Small intestine (tissue), 7 donors: ENCODE measurements around the gene SAMD8. TPM values are rescaled to one million over a fixed set of nuclear protein-coding genes. Genes with fewer than 3 reads are reported as not detected.
"Not testable (repeated sequence)": the region's sequence is repeated elsewhere in the genome, so short reads cannot be mapped to it uniquely, and the experiment has no call there.

Experiments used
- DNase-seq, 2 donors: peaks; one replicate each; pipeline versions ENCODE4 v3.0.0 to v3.0.0-alpha.2; 2013
- FAIRE-seq: peaks from 2 replicates; lab custom pipeline; 2012; peaks lifted over from hg19 to GRCh38; lab: Jason Lieb, UNC
- H3K27ac ChIP-seq, 3 donors: one replicate each; pipeline ENCODE4 v1.5.1; 2013; ENCODE audit warnings: low read length in 2 of 3, mild to moderate bottlenecking in 2 of 3, control low read depth in 1 of 3, inconsistent platforms in 1 of 3, low read depth in 1 of 3, moderate library complexity in 1 of 3
- H3K27me3 ChIP-seq, 3 donors: one replicate each; pipeline ENCODE4 v1.6.1; 2013; ENCODE audit warnings: low read length in 3 of 3, inconsistent platforms in 1 of 3; ENCODE audit not compliant: control insufficient read depth in 3 of 3, insufficient read depth in 3 of 3
- H3K36me3 ChIP-seq, 3 donors: one replicate each; pipeline ENCODE4 v1.6.1; 2013; ENCODE audit warnings: low read length in 3 of 3, inconsistent platforms in 1 of 3, low read depth in 1 of 3, mild to moderate bottlenecking in 1 of 3, moderate library complexity in 1 of 3; ENCODE audit not compliant: control insufficient read depth in 3 of 3, insufficient read depth in 2 of 3
- H3K4me1 ChIP-seq, 3 donors: one replicate each; pipeline ENCODE4 v1.6.1; 2013; ENCODE audit warnings: low read length in 2 of 3, inconsistent platforms in 1 of 3, low read depth in 1 of 3, mild to moderate bottlenecking in 1 of 3, moderate library complexity in 1 of 3; ENCODE audit not compliant: control insufficient read depth in 3 of 3, insufficient read depth in 2 of 3
- H3K4me3 ChIP-seq, 3 donors: one replicate each; pipeline ENCODE4 v1.5.1; 2013; ENCODE audit warnings: low read length in 3 of 3, control low read depth in 1 of 3, inconsistent platforms in 1 of 3, low read depth in 1 of 3, mild to moderate bottlenecking in 1 of 3, moderate library complexity in 1 of 3
- H3K9me3 ChIP-seq, 2 donors: one replicate each; pipeline ENCODE4 v1.6.1; 2013; ENCODE audit warnings: low read depth in 1 of 2, low read length in 1 of 2; ENCODE audit not compliant: control insufficient read depth in 2 of 2, insufficient read depth in 1 of 2
- WGBS, 3 donors: extraction: QIAGEN DNeasy Blood & Tissue Kit; methylation state at CpG; one replicate each; pipeline ENCODE4 v1.1.7; 2013; 5-methylcytosine and 5-hydroxymethylcytosine counted together
- polyA plus RNA-seq, 4 donors: library from polyadenylated mRNA; stranded (reverse) in 3 of 4; unstranded in 1 of 4; fragments of 200-250 nt in 3 of 4; fragments of 120-200 nt in 1 of 4; gene quantifications; one replicate each; pipeline versions ENCODE4 v1.2.1 to v1.2.3, GENCODE V29; 2013
- donor health status: healthy with polysubstance abuse.
- donor health status: control.
- donor health status: control.
- donor health status: Bipolar disorder and iron deficiency.
- donor health status: healthy.

Gene SAMD8
- polyA plus RNA-seq, 4 donors = 4.3 to 11.3 (median 5.7) TPM

DNA sequence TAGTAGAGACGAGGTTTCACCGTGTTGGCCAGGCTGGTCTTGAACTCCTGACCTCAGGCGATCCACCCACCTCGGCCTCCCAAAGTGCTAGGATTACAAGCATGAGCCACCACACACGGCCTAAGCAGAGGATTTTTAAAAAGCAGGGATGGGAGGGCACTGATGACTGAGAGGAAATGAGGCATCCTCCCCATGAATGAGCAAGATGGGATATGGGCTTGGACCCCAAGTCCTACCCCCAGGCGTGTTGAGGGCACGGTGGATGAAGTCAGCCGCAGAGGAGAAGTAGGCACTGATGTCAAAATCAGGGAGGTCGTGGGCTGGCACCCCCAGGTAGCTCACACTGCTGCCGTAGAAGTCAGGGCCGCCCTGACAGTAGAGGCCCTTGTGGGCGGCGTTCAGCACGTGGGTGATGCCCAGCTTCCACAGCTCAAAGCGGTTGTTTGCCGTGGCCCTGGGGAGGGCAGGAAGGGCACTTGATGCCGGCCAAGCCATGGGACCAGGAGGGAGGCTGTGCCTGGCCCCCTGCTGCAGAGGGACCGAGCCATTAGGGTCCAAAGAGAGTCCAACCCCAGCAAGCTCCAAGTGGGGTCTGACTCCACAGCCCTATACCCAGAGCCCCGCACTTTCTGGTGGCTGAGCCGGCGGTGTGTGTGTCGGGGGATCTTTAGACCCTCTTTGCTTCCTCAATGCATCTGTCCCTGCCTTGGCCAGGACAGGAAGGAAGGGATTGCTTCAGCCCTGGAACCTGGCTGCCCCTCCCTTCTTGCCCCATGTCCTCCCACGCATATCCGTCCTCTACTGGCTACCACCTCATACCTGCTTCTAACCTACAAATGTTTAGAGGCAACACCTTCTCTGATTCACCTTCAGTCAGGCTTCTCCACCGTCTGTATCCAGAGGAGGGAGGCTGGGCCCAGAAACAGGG lies 3.4 kb upstream of the SAMD8 start:
- 85 to 87% (median 87%) methylated on average over 22 to 25 of the region's 25 CpGs for WGBS, 3 donors
- no peak overlapping the region for H3K27ac ChIP-seq
- no peaks in the 10 kb centered on the region for H3K27me3 ChIP-seq
- peaks cover 2 to 4% (median 2%) of the 10 kb centered on the region in 3 donors for H3K4me1 ChIP-seq
- H3K4me3 ChIP-seq = no peak overlapping the region
- no peak for FAIRE-seq
- DNase-seq = no peak
- no peaks in the 10 kb centered on the region for H3K36me3 ChIP-seq
- H3K9me3 ChIP-seq = no peaks in the 10 kb centered on the region

DNA sequence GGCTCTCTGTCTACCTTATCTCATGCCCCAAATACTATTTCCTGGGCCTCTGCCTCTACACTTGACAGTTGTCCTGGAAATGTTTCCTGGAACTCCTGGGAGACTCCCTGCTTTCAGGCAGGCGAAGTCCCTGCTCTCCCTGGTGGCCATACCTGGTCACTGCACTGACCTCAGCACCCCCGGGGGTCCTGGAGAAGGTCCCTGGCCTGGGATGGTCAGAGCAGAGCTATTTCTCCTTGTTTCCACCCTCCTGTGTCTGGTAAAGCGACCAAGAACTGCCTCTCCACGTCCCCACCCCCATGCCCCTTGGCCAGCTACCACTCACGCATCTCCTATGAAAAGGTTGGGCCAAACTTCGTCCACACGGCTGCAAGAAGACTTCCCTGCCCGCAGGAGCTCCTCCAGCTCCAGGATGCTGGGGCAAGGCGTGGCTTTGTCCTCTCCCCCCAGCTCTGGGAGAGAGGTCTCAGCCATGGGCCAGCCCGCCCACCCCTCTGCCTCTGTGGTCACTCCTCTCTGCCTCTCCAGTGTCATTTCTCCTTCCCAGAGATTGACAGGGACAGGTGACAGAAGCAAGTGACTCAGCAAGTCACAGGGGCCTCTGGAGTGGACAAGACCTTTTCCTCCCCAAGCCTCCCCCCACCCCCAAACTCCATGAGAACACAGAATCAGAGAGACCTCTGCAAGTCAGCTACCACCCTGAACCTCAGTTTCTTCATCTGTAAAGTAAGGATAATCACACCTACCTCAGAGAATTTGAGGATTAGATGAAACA lies 2.6 kb upstream of the SAMD8 start:
- no peak overlapping the region for H3K27ac ChIP-seq
- H3K4me1 ChIP-seq = peaks cover 2 to 4% (median 3%) of the 10 kb centered on the region in 3 donors
- FAIRE-seq (no peak), DNase-seq (peak; percentile 30 to 45)
- no peak overlapping the region for H3K4me3 ChIP-seq
- H3K36me3 ChIP-seq = no peaks in the 10 kb centered on the region
- WGBS, 3 donors = 44 to 66% (median 55%) methylated on average over 8 to 10 of the region's 10 CpGs
- H3K27me3 ChIP-seq = no peaks in the 10 kb centered on the region
- H3K9me3 ChIP-seq = no peaks in the 10 kb centered on the region

DNA sequence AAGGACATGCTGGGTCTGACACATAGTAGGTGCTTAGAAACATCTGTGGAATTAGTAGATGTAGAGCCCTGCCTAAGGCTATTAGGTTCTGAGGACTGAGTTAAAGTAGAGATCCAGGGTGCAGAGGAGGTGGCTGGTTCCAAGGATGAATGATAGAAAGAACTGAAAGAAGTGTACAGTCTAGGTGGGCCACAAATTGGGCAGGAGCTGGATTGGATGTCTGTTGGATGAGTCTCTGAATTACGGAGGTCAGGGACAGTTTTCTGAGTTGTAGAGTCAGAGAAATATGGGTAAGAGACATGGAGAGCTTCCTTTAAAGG lies 2.0 kb upstream of the SAMD8 start:
- no peak overlapping the region for H3K4me3 ChIP-seq
- 89 to 94% (median 94%) methylated on average over 1 of the region's 1 CpG for WGBS, 3 donors
- DNase-seq (no peak), FAIRE-seq (no peak)
- H3K27me3 ChIP-seq = no peaks in the 10 kb centered on the region
- H3K4me1 ChIP-seq = peaks cover 2 to 4% (median 3%) of the 10 kb centered on the region in 3 donors
- H3K9me3 ChIP-seq = no peaks in the 10 kb centered on the region
- H3K27ac ChIP-seq = no peak overlapping the region
- H3K36me3 ChIP-seq = no peaks in the 10 kb centered on the region

DNA sequence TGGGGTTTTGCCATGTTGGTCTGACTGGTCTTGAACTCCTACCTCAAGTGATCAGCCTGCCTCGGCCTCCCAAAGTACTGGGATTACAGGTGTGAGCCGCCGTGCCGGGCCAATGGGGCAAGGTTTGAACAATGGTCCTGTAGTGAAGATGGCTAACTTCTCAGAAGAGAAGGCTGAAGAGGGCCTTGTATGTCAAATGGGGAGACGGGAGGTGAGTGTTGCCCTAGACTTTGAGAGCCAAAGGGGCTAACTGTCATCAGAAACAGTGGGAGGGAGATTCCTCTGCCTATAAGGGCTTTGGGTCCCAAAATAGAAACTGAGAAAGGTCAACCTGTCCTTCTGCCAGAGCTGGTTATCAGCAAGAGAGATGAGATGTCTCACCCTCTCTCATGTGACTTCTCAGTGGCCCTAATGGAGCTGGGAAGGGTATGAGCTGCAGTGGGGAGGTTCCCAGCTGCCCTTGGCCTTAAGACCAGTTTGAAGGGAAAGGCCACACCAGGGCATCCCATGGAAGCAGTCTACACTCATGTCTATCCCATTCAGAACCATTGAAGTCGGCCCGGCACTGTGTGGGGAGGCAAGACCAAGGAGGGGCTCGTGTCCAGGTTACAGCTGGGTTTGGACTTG lies 1.3 kb upstream of the SAMD8 start:
- FAIRE-seq (no peak), DNase-seq (no peak)
- Histone ChIP-seq H3K27ac (peak overlapping the region in 1 of 3 donors; percentile 94), H3K27me3 (no peaks in the 10 kb centered on the region), H3K4me3 (no peak overlapping the region), H3K9me3 (no peaks in the 10 kb centered on the region), H3K4me1 (peaks cover 2 to 4% (median 3%) of the 10 kb centered on the region in 3 donors), H3K36me3 (no peaks in the 10 kb centered on the region)
- WGBS, 3 donors = 96 to 98% (median 97%) methylated on average over 8 of the region's 8 CpGs

DNA sequence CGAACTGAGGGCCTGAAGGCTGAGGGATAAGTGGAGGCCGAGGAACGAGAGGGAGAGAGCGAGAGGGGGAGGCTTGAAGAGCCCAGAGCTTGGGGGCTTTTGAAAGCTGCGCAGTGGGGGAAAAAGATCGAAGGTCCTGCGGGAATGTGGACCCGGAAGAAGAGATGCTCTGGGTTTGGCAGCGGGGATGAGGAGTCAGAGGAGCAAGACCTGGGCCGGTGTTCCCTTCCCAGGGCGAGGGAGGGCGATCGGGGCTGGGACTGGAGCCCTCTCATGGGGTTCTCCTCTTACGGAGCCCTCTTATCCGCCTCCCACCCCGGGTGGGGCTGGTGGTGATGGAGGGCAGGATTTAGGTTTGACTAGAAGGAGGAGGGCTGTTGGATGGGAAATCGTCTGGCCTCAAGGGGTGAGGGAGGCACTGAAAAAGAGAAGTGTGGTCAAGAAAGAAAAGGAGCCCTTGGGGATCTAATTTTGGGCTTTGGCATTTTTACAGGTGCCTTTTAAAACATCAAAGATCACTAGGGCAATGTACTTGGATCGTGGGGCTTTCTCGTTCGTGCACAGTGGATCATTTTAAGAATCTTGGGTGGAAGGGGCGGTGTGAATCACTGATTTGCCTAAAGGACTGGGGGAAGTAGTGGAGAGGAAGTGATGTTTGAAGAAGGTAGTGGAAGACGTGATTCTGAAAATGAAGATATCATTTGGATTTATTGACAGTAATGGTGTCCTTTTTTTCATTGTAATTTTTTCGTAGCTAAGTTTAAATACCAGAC lies 637 bp downstream of the SAMD8 start:
- peaks cover 2 to 4% (median 3%) of the 10 kb centered on the region in 3 donors for H3K4me1 ChIP-seq
- no peaks in the 10 kb centered on the region for H3K9me3 ChIP-seq
- WGBS, 3 donors = 1 to 2% (median 1%) methylated on average over 22 to 23 of the region's 23 CpGs
- no peaks in the 10 kb centered on the region for H3K27me3 ChIP-seq
- H3K4me3 ChIP-seq = peak overlapping the region; percentile 78 to 93 (median 78)
- H3K36me3 ChIP-seq = no peaks in the 10 kb centered on the region
- peak overlapping the region; percentile 93 to 100 (median 94) for H3K27ac ChIP-seq
- FAIRE-seq (no peak), DNase-seq (peak in 1 of 2 donors; percentile 76)

DNA sequence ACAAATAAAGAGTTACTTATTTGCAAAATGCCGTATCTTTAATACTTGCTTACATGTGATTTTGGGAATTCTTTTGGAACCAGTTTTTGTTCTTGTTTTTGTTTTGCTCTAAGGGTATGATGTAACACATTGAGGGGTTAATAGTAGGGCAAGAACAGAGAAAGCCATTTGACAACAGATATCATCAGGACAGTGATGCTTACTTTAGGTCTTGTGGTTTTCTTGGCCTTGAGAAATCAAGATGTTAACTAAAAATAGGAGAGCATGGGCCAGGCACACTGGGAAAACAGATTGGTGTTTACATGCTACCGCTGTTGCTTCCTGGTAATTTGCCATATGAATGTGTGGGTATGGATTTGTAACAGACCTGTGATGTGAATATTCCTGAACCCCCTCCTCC lies 3.7 kb downstream of the SAMD8 start:
- Histone ChIP-seq H3K4me1 (peaks cover 2 to 4% (median 3%) of the 10 kb centered on the region in 3 donors), H3K27ac (peak overlapping the region in 1 of 3 donors; percentile 12)

DNA sequence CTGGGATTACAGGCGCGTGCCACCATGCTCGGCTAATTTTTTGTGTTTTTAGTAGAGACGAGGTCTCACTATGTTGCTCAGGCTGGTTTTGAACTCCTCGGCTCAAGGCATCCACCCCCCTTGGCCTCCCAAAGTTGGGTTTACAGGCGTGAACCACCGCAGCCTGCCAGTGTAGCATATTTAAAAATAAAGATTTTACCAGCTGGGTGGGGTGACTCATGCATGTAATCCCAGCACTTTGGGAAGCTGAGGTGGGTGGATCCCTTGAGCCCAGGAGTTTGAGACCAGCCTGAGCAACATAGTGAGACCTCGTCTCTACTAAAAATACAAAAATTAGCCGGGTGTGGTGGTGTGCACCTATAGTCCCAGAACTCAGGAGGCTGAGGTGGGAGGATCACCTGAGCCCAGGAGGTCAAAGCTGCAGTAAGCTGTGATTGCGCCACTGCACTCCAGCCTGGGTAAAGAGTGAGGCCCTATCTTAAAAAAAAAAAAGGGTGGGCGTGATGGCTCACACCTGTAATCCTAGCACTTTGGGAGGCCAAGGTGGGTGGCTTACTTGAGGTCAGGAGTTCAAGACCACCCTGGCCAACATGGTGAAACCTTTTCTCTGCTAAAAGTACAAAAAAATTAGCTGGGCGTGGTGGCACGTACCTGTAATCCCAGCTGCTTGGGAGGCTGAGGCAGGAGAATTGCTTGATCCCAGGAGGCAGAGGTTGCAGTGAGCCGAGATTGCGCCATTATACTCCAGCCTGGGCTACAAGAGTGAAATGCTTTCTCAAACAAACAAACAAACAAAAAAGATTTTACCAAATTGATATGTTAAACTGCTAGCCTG lies 5.7 kb downstream of the SAMD8 start:
- peaks cover 0 to 11% (median 3%) of the 10 kb centered on the region in 3 donors for H3K4me1 ChIP-seq
- H3K36me3 ChIP-seq, DNase-seq, H3K27ac ChIP-seq, H3K4me3 ChIP-seq, H3K27me3 ChIP-seq, FAIRE-seq, H3K9me3 ChIP-seq: not testable (repeated sequence)
- WGBS, 3 donors = 93 to 97% (median 96%) methylated on average over 15 of the region's 15 CpGs

More for the DNA sequence above, 3.7 kb downstream of the SAMD8 start:
- DNase-seq = no peak
- H3K9me3 ChIP-seq = no peaks in the 10 kb centered on the region
- H3K36me3 ChIP-seq = no peaks in the 10 kb centered on the region
- WGBS, 3 donors = 72 to 91% (median 75%) methylated on average over 2 of the region's 2 CpGs
- H3K4me3 ChIP-seq = no peak overlapping the region
- FAIRE-seq = no peak
- no peaks in the 10 kb centered on the region for H3K27me3 ChIP-seq
